HepG2 (cell line): ENCODE results near the gene DEDD2.

Experiments
- NFIC ChIP-seq: IDR thresholded peaks from 2 replicates; pipeline ENCODE4 v1.6.1; 2012; ENCODE audit warnings: mild to moderate bottlenecking, low read length, inconsistent platforms
- SAFB2 ChIP-seq: sonication (generic); formaldehyde crosslinking; IDR thresholded peaks from 2 replicates; pipeline ENCODE4 v1.5.1; 2020; ENCODE audit warnings: missing genetic modification reagents, low read depth, mild to moderate bottlenecking, borderline replicate concordance
- YY1 ChIP-seq: IDR thresholded peaks from 2 replicates; pipeline ENCODE4 v1.6.1; 2011; ENCODE audit warnings: low read length, low read depth, moderate library complexity, mild to moderate bottlenecking; ENCODE audit not compliant: insufficient read depth, insufficient replicate concordance
- ZNF256 ChIP-seq: sonication (generic); formaldehyde crosslinking; conservative IDR thresholded peaks from 2 replicates; pipeline ENCODE4 v1.4.0; 2020; ENCODE audit warnings: missing genetic modification reagents
- ZNF383 ChIP-seq: sonication (generic); formaldehyde crosslinking; IDR thresholded peaks from 2 replicates; pipeline ENCODE4 v1.4.0; 2020; ENCODE audit warnings: missing genetic modification reagents, mild to moderate bottlenecking, borderline replicate concordance

DNA sequence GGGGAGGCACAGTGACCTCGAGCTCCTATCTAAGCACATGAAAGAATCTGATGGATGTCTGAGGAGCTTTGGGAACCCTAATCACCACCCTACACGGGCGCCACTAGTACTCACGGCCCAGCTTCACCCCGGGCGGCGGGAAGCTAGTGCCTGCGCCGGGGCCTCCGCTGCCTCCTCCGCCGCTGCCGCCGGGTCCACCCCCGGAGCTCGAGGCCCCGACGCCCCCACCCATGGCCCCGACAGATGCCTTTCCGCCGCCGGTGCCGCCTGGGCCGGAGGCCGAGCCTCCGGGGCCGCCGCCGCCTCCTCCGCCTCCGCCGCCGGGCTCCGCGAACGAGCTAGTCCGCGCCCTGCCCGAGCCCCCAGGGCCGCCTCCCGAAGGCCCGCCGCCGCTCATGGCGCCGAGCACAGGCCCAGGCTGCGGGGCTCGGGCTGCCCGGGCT, 24.6 kb upstream of the DEDD2 start:
- TF ChIP-seq ZNF383 (CRISPR knock-in tag) (no peak), ZNF256 (no peak), SAFB2 (CRISPR knock-in tag) (no peak), YY1 (no peak), NFIC (no peak)
